Activated CD4-positive, alpha-beta T cell treated with anti-CD3 and anti-CD28 coated beads, Interleukin-2, Interleukin-4, amounts not matched to agents 100 ng/mL and 50 ng/mL, durations not matched to agents 16 hours and 8 hours (primary cell): ENCODE measurements around the gene HNRNPDL.
A peak's percentile ranks its signal among the peaks of the same experiment; 100 is the strongest.
"Not testable (repeated sequence)": the region's sequence is repeated elsewhere in the genome, so short reads cannot be mapped to it uniquely, and the experiment has no call there.

Source experiments
- DNase-seq: peaks from one replicate; pipeline ENCODE4 v3.0.0-alpha.2; 2020; ENCODE audit warnings: low spot score

The HNRNPDL gene

DNA sequence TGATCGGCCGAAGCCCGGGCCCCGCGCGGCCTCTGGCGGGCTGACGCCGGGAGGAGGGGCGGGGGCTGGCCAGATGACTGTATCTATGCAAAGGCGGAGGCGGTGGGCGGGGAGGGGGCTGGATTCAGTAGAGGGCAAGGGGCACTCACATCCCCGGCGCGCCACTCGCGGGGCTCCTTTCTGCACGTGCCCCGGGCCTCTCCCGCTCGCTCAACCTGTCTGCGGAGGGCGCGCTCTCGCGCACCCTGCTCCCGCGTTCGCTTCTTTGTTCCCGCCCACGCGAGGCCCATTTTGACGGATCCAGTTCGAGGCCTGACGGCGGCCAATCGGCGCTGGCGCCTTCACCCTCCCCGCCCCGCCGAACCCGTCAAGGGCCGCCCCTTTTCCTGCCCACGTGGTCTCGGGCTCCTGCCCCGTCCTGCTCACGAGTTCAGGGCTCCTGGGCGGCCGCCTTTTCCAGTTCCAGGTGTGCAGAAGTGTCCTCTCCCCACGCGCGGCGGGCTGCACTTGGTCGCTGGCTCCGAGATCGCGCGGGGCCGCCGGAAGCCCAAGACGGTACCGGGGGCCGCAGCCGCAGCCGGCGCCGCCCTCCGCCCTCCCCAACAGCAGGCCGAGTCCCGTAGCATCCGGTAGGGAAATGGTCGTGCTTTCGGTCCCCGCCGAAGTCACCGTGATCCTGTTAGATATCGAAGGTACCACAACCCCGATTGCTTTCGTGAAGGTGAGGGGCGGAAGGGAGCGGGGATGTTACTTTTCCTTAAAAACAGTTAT lies at the start of gene HNRNPDL, which contains the start of gene ENOPH1:
Gene HNRNPDL (minus strand): TSS at position 270 of the 771 bp plus-strand sequence. CDS start 772 bp downstream, outside the sequence.
Gene ENOPH1 (plus strand): TSS at position 398 of the 771 bp plus-strand sequence. CDS start 240 bp downstream, at position 638.
- DNase-seq = peak; percentile 98

- no peak for DNase-seq
These were observed 49.3 kb upstream of the HNRNPDL start for GRCh38 chr4:82479562-82479961.

- DNase-seq = not testable (repeated sequence)
These were observed 47.2 kb upstream of the HNRNPDL start for GRCh38 chr4:82477469-82477868.

DNA sequence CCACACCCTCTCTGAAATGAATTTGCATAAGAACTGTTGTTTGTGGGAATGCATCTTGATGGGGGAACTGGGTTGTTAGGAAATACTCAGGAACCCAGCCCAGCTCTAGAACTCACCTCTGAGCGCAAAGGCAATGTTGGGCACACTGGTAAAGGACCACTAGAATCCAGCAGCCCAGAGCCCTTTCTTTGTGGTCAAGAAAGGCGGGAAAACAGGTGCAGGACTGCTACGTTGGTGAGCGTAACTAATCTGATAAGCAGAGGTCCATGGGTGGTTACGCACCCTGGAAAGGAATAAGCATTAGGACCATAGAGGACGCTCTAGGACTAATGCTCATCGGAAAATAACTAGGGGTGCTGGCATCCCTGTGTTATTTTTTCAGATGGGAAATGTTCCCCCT lies 45.7 kb upstream of the HNRNPDL start:
- DNase-seq = not testable (repeated sequence)

DNA sequence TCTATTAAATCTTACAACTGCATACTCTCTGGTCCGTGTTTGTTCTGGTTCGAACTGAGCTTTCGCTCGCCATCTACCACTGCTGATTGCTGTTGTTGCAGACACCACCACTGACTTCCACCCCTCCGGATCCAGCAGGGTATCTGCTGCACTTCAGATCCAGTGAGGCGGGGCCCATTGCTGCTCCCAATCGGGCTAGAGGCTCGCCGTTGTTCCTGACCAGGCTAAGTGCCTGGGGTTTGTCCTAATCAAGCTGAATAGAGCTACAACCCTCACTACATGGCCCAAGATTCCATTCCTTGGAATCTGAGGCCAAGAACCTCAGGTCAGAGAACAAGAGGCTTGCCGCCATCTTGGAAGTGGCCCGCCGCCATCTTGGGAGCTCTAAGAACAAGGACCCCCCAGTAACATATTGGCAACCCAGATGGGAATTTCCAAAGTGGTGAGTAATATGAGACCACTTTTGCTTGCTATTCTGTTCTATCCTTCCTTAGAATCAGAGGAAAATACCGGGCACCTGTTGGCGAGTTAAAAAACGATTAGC lies 43.4 kb upstream of the HNRNPDL start:
- DNase-seq = no peak

- DNase-seq = not testable (repeated sequence)
These were observed 42.8 kb upstream of the HNRNPDL start for GRCh38 chr4:82473080-82473479.

GRCh38 chr4:82469791-82470345 lies 39.6 kb upstream of the HNRNPDL start:
- no peak for DNase-seq

- no peak for DNase-seq
These were observed 37.2 kb upstream of the HNRNPDL start for GRCh38 chr4:82467471-82467870.

GRCh38 chr4:82463221-82463620 lies 33.0 kb upstream of the HNRNPDL start:
- no peak for DNase-seq

DNA sequence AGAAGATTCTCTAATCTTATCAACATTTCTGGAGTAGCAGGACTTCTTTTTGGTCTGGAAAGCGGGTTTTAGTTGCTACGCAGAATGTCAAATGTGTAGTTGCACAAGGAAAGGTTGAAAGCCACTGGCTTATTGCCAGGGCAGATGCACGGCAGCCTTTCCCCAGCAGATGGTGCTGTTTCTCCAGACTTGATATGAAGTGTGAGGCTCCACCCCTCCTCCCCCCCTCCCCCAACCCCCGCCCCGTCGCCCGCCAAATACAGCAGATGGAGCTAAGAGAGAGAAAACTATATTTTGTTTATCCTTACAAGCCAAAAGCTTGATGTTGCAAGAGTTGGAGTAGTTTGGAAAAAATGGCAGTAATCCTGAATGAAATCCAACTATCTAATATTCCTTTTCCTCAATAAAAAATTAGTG lies 32.2 kb upstream of the HNRNPDL start:
- peak; percentile 85 for DNase-seq

- DNase-seq = no peak
These were observed 31.4 kb upstream of the HNRNPDL start for GRCh38 chr4:82461710-82462109.

DNA sequence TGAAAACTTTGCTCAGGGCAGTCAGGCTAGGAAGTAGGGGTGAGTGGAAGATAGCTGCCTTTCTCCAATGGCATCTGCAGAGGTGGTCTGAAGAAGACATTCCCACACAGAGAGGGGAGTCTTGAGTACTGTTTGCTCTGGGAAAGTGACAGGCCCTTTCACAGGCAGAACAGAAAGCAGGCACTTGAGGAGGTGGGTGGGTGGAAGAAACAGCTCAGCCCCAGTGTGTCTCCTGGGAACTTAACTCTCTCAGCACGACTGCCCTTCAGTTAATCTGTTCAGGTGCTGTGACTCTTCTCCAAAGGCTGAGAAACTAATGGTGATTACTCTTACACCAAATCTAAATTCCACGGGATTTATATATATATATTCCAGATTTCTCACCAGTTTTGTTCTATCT lies 28.5 kb upstream of the HNRNPDL start:
- DNase-seq = no peak

DNA sequence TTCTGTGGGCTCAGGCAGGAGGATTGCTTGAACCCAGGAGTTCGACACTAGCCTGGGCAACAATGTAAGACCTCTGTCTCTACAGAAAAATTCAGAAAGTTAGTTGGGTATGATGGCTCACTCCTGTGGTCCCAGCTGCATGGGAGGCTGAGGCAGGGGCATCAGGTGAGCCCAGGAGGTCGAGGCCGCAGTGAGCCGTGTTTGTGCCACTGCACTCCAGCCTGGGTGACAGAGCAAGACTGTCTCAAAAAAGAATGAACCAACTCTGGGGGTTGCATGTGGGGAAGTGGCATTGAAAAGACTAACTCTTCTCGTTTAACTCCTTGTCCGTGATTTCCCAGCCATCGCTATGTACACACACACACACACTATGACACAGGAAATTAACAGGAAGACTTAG lies 27.0 kb upstream of the HNRNPDL start:
- no peak for DNase-seq

DNA sequence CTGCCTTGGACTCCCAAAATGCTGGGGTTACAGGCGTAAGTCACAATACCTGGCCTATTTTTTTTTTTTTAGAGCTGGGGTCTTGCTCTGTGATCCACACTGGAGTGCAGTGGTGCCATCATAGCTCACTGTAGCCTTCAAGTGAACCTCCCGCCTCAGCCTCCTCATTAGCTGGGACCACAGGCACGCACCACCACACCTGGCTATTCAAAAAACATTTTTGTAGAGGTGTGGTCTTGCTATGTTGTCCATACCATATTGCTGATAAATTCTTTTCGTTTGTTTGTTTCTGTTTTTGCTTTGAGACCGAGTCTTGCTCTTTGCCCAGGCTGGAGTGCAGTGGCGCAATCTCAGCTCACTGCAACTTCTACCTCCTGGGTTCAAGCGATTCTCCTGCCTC lies 21.8 kb upstream of the HNRNPDL start:
- DNase-seq = no peak

DNA sequence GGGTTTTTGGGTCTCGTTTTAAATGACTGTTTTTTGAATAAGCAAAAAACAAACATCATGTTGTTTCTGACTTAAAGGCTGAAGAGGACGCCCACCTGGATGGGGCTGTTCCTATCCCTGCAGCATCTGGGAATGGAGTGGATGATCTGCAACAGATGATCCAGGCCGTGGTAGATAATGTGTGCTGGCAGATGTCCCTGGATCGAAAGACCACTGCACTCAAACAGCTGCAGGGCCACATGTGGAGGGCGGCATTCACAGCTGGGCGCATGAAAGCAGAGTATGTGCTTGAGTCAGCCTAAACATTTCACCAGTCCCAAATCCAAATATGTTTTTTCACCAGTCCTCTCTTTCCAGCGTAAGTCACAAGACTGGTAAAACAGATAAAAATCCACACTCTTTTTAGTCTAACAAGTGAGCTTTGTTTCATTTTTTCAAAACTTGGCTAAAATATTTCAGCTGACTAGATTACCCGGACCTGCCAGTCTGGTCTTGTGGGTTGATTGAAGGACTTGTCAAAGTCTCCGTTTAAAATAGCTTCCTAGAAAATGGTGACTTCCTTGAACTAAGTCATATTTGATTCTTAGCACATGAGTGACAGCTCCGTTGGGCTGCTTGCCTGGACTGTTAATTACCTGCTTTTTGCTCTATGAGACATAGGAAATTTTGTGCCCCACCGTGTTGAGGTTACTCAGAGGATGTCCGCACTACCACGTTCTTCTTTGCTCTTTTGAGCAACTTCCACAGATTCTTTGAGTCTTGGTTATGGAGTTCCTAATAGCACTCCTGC lies 20.9 kb upstream of the HNRNPDL start:
- no peak for DNase-seq

DNA sequence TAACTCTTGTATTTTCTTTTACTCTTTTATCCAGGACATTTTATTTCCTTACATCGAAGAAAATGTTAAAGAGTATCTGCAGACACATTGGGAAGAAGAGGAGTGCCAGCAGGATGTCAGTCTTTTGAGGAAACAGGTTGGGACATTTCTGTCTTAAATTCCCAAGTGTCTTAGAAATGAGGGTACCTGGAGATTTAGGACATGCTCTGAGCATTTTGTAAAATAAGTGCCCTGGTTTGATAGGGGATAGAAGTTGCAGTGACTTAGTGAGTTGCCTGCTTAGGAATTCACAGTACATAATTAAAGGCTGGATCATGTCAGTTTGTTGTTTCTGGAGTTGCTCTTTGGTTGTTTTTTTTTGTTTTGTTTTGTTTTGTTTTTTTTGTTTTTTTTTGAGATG lies 17.6 kb upstream of the HNRNPDL start:
- no peak for DNase-seq

- no peak for DNase-seq
These were observed 8.8 kb upstream of the HNRNPDL start for GRCh38 chr4:82439088-82439487.

DNA sequence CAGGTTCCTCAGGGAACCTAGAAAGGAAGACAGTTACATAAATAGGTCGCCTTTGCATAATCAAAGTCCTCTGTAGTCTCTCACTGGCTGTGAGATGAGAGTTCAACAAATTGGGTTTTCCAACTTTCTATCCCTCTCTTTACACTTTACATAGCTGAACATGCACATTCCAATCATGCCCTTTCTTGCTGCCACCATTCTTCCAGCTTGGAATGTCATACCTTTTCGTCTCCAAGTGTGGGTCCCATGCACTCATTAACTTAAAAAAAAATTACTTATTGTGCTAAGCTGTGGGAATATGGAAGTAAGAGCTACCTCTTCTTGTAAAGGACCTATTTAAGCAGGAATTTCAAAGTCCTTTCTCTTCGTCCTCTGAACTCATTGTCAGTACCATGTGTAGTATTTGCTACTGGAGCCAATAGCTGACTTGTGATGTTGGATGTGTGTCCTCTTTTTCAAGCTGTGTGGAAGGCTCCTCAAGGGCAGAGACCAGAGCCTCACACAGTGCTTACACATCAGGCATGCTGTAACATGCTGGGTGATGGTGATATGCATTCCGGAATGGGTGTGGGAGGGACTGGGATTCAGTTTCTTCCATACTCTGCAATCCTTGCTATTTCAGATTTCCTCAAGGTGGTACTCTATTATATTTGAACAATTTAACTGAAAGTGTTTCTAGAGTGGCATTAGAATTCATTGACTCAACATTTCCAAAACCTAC lies 7.2 kb upstream of the HNRNPDL start:
- no peak for DNase-seq

- DNase-seq = no peak
These were observed 6.5 kb upstream of the HNRNPDL start for GRCh38 chr4:82436780-82437179.

- DNase-seq = no peak
These were observed 5.9 kb upstream of the HNRNPDL start for GRCh38 chr4:82436130-82436529.

- DNase-seq = no peak
These were observed 4.7 kb upstream of the HNRNPDL start for GRCh38 chr4:82434949-82435348.

DNA sequence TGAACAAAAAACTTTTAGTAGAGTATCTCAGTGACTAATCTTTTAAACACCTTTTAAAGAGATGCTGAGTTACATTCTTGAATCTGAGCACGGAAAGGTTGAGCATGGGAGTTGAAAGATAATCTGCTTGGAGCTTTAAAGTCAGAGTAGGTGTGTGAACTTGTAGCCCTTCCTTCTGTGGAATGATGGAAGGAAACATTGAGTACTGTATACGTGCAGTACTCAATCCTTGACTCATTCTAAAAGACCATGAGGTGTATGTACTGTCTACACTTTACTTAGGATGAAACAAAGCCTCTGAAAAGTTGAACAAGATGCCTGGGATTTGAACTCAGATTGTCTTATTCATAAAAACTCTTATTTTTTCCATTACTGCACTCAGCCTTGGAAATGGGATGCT lies 3.5 kb upstream of the HNRNPDL start:
- no peak for DNase-seq
